H1 (cell line): Measurements from ENCODE around the gene MYO16. TPM values are rescaled to one million over a fixed set of nuclear protein-coding genes. Genes with fewer than 3 reads are reported as not detected.

Experiments
- CTCF ChIA-PET: fragments of 300-600 bp; sonication (Branson Sonifier 250); formaldehyde crosslinking; loops from one replicate; lab custom pipeline; 2021; ENCODE audit not compliant: partially characterized antibody; lab: Charles Lee
- POLR2A ChIA-PET: fragments of 300-600 bp; sonication (Branson Sonifier 250); formaldehyde crosslinking; loops from one replicate; lab custom pipeline; 2021; ENCODE audit warnings: inconsistent platforms; ENCODE audit not compliant: partially characterized antibody; lab: Charles Lee
- DNase-seq, 2 experiments: peaks; one replicate each; pipeline versions ENCODE4 v3.0.0 to v3.0.0-alpha.2; 2010 to 2022; ENCODE audit warnings: low spot score in 2 of 2, low read depth in 1 of 2, mixed read lengths in 1 of 2
- FAIRE-seq: peaks from 2 replicates; lab custom pipeline; 2011; peaks lifted over from hg19 to GRCh38; lab: Jason Lieb, UNC
- H2AFZ ChIP-seq: 2 replicates; pipeline ENCODE4 v1.8.1; 2012; ENCODE audit warnings: low read length, inconsistent platforms
- H2AK5ac ChIP-seq: 2 replicates; pipeline ENCODE4 v1.6.1; 2013; ENCODE audit warnings: low read depth, low read length
- H2BK120ac ChIP-seq: replicated peaks from 2 replicates; pipeline ENCODE3; 2013; ENCODE audit warnings: low read depth, low read length, inconsistent platforms
- H2BK12ac ChIP-seq: 2 replicates; pipeline ENCODE4 v1.6.1; 2013; ENCODE audit warnings: low read depth, low read length
- H2BK15ac ChIP-seq: 2 replicates; pipeline ENCODE4 v1.6.1; 2013; ENCODE audit warnings: low read length
- H2BK20ac ChIP-seq: 2 replicates; pipeline ENCODE4 v1.6.1; 2013; ENCODE audit warnings: low read length
- H2BK5ac ChIP-seq: 2 replicates; pipeline ENCODE4 v1.6.1; 2013; ENCODE audit warnings: low read depth, low read length
- H3K14ac ChIP-seq: 2 replicates; pipeline ENCODE4 v1.6.1; 2013; ENCODE audit warnings: inconsistent platforms; ENCODE audit not compliant: insufficient read length
- H3K18ac ChIP-seq: 2 replicates; pipeline ENCODE4 v1.6.1; 2013; ENCODE audit warnings: low read length; ENCODE audit errors: extremely low read depth
- H3K23ac ChIP-seq: 2 replicates; pipeline ENCODE4 v1.6.1; 2013; ENCODE audit warnings: inconsistent platforms; ENCODE audit not compliant: insufficient read length
- H3K23me2 ChIP-seq: 2 replicates; pipeline ENCODE4 v1.6.1; 2013; ENCODE audit warnings: low read depth, low read length
- H3K27ac ChIP-seq: 2 replicates; pipeline ENCODE4 v1.6.1; 2011; ENCODE audit warnings: low read depth, low read length, inconsistent platforms
- H3K27me3 ChIP-seq, 4 experiments: replicated peaks in 1 of 4; 1 replicate in 1 of 4; 2 replicates in 3 of 4; pipeline versions ENCODE4 v1.6.1 to v1.8.1; 2011 to 2013; ENCODE audit warnings: low read length in 3 of 4, mild to moderate bottlenecking in 3 of 4, inconsistent platforms in 2 of 4, mixed read lengths in 2 of 4, moderate library complexity in 1 of 4; ENCODE audit not compliant: control insufficient read depth in 3 of 4, insufficient read depth in 3 of 4; ENCODE audit errors: extremely low read depth in 1 of 4
- H3K36me3 ChIP-seq, 4 experiments: 2 replicates each; pipeline versions ENCODE4 v1.6.1 to v1.8.1; 2011 to 2013; ENCODE audit warnings: mild to moderate bottlenecking in 4 of 4, low read length in 3 of 4, moderate library complexity in 2 of 4, control low read depth in 1 of 4, inconsistent platforms in 1 of 4; ENCODE audit not compliant: insufficient read depth in 4 of 4, control insufficient read depth in 2 of 4
- H3K4ac ChIP-seq: replicated peaks from 2 replicates; pipeline ENCODE3; 2013; ENCODE audit warnings: low read length, low read depth, mixed read lengths, inconsistent platforms; ENCODE audit not compliant: insufficient read length
- H3K4me1 ChIP-seq, 4 experiments: replicated peaks in 1 of 4; 1 replicate in 1 of 4; 2 replicates in 3 of 4; pipeline versions ENCODE4 v1.6.1 to v1.8.1; 2011 to 2013; ENCODE audit warnings: low read length in 3 of 4, inconsistent platforms in 2 of 4, mixed read lengths in 1 of 4; ENCODE audit not compliant: insufficient read depth in 4 of 4, control insufficient read depth in 3 of 4
- H3K4me2 ChIP-seq, 2 experiments: 2 replicates each; pipeline versions ENCODE4 v1.6.1 to v1.8.1; 2011 to 2013; ENCODE audit warnings: low read depth in 2 of 2, low read length in 2 of 2, control low read depth in 1 of 2, inconsistent platforms in 1 of 2, mild to moderate bottlenecking in 1 of 2; ENCODE audit not compliant: insufficient read depth in 1 of 2
- H3K4me3 ChIP-seq, 4 experiments: fragments of 200-600, 300-600 bp in 1 of 4; sonication (generic), shearing (Covaris generic), sonication (Bioruptor Twin) in 1 of 4; 2 replicates each; pipeline versions ENCODE4 v1.5.1 to v1.8.1; 2011 to 2016; ENCODE audit warnings: low read length in 4 of 4, low read depth in 3 of 4, control low read depth in 2 of 4, inconsistent platforms in 2 of 4, mild to moderate bottlenecking in 2 of 4, mixed read lengths in 1 of 4, moderate library complexity in 1 of 4; ENCODE audit not compliant: insufficient read depth in 2 of 4; ENCODE audit errors: extremely low read depth in 1 of 4
- H3K56ac ChIP-seq: replicated peaks from 2 replicates; pipeline ENCODE3; 2013; ENCODE audit warnings: low read depth, mild to moderate bottlenecking, mixed read lengths, low read length, inconsistent platforms; ENCODE audit not compliant: insufficient read length
- H3K79me1 ChIP-seq: 2 replicates; pipeline ENCODE4 v1.6.1; 2013; ENCODE audit warnings: low read depth, low read length, control low read depth
- H3K79me2 ChIP-seq, 2 experiments: 2 replicates each; pipeline versions ENCODE4 v1.6.1 to v1.8.1; 2012 to 2013; ENCODE audit warnings: low read length in 2 of 2, mild to moderate bottlenecking in 2 of 2, inconsistent platforms in 1 of 2; ENCODE audit not compliant: insufficient read depth in 2 of 2, control insufficient read depth in 1 of 2
- H3K9ac ChIP-seq, 4 experiments: replicated peaks in 1 of 4; 1 replicate in 1 of 4; 2 replicates in 3 of 4; pipeline versions ENCODE4 v1.6.1 to v1.8.1; 2011 to 2013; ENCODE audit warnings: low read depth in 3 of 4, low read length in 3 of 4, control low read depth in 2 of 4, mild to moderate bottlenecking in 2 of 4, moderate library complexity in 2 of 4, inconsistent platforms in 1 of 4; ENCODE audit errors: extremely low read depth in 1 of 4
- H3K9me3 ChIP-seq, 2 experiments: 2 replicates each; pipeline versions ENCODE4 v1.6.1 to v1.8.1; 2012 to 2013; ENCODE audit warnings: mild to moderate bottlenecking in 2 of 2, moderate library complexity in 2 of 2, control low read depth in 1 of 2, inconsistent platforms in 1 of 2, low read depth in 1 of 2, low read length in 1 of 2, mixed read lengths in 1 of 2; ENCODE audit not compliant: insufficient read depth in 2 of 2
- H4K20me1 ChIP-seq, 2 experiments: replicated peaks in 1 of 2; 2 replicates each; pipeline versions ENCODE3 to v1.8.1; 2011 to 2013; ENCODE audit warnings: inconsistent platforms in 2 of 2, low read length in 2 of 2, mild to moderate bottlenecking in 1 of 2; ENCODE audit not compliant: insufficient read depth in 2 of 2, control insufficient read depth in 1 of 2
- H4K5ac ChIP-seq: 2 replicates; pipeline ENCODE4 v1.6.1; 2013; ENCODE audit warnings: low read length, low read depth, mixed read lengths, inconsistent platforms; ENCODE audit not compliant: insufficient read length
- H4K8ac ChIP-seq: 2 replicates; pipeline ENCODE4 v1.8.0; 2013; ENCODE audit warnings: mild to moderate bottlenecking, moderate library complexity, low read length, inconsistent platforms; ENCODE audit not compliant: insufficient read depth; ENCODE audit errors: extremely low read depth
- H4K91ac ChIP-seq: replicated peaks from 2 replicates; pipeline ENCODE3; 2013; ENCODE audit warnings: low read length, mixed read lengths, inconsistent platforms; ENCODE audit not compliant: insufficient read length
- RFX5 ChIP-seq: IDR thresholded peaks from 2 replicates; pipeline ENCODE4 v1.6.1; 2011; ENCODE audit warnings: low read depth, low read length, improper control_type of control experiment, borderline replicate concordance
- RNF2 ChIP-seq: fragments of 200-900, 300-1000 bp; sonication (generic); IDR thresholded peaks from 2 replicates; pipeline ENCODE4 v1.7.1; 2016; ENCODE audit warnings: borderline replicate concordance, low read depth, mild to moderate bottlenecking, antibody characterized with exemption, low read length; ENCODE audit not compliant: poor library complexity, severe bottlenecking; ENCODE audit errors: missing control alignments
- WGBS, 2 experiments: shearing (Covaris generic) in 1 of 2; methylation state at CpG; one replicate each; pipeline versions ENCODE4 v1.1.6 to v1.1.7; 2013 to 2015; ENCODE audit warnings: low lambda C conversion rate in 2 of 2, mixed read lengths in 2 of 2, inconsistent platforms in 1 of 2, low coverage in 1 of 2, missing lambda C conversion rate in 1 of 2; ENCODE audit not compliant: insufficient replicate concordance in 2 of 2, insufficient coverage in 1 of 2, insufficient read length in 1 of 2; ENCODE audit errors: extremely low coverage in 1 of 2, missing lambda C conversion rate in 1 of 2; 5-methylcytosine and 5-hydroxymethylcytosine counted together
- polyA plus RNA-seq, 7 experiments: library from polyadenylated mRNA; depleted of rRNA in 3 of 7; stranded (reverse) in 5 of 7; unstranded in 2 of 7; fragments of >200 nt in 5 of 7; fragments of 200-250 nt in 2 of 7; gene quantifications; 1 replicate in 5 of 7; 2 replicates in 1 of 7; 4 replicates in 1 of 7; pipeline versions ENCODE4 v1.2.1 to v1.2.3, GENCODE V29; 2011 to 2013; ENCODE audit warnings: missing spikeins in 2 of 7, mixed read lengths in 2 of 7
- total RNA-seq: library from RNA; stranded (reverse); fragmentation: NEBNext Ultra II Directional; extraction: Animal tissue kit (Norgen Biotek cat#: 25700); gene quantifications from 2 replicates; pipeline ENCODE4 v1.2.1, GENCODE V29; 2021

Gene MYO16
- total and polyA plus RNA-seq, 2 of the 8 experiments (the other 6 are each of a cell fraction or from before 2014, with no cell fraction given), result 0.02 to 0.22 TPM

DNA sequence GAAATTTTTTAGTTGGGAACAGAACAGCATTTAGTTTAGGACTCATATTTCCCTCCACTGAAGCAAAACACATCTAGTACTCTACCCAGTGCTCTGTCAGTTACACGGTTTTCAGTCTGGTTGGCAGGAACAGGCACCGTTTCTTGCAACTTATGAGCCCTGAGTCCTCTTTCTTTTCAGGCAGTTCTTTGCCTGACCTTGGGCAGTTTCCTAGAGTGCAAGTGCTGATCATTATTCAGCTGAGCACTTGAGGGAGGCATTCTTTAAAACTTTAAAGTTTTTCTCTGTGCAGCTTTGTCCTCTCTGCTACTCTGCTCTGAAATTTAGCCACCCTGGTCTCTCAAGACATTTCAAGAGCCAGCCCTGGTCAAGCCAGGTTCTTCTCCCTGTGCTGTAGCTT lies 96.1 kb downstream of the MYO16 start:
- TF ChIP-seq RFX5 (no peak), RNF2 (no peak)

More for the DNA sequence above, 96.1 kb downstream of the MYO16 start:
- ChIA-PET POLR2A (no interaction called here), CTCF (interaction anchor here (1.8 kb wide), 1 partner anchor 117 kb away, joined by 7 read pairs; no protein-coding TSS in a partner anchor)
- no peak overlapping the region for H4K8ac ChIP-seq
- no peak overlapping the region for H3K4me2 ChIP-seq
- no peak overlapping the region for H4K5ac ChIP-seq
- H3K14ac ChIP-seq, result no peak overlapping the region
- no peaks in the 10 kb centered on the region for H3K79me2 ChIP-seq
- H4K20me1 ChIP-seq, result no peaks in the 10 kb centered on the region
- no peak overlapping the region for H2BK15ac ChIP-seq
- H3K27me3 ChIP-seq, result no peaks in the 10 kb centered on the region
- WGBS, 2 experiments, result 100% methylated on average over 2 of the region's 2 CpGs; no CpG with 5 or more reads in 1 of the 2 experiments
- H2BK5ac ChIP-seq, result no peak overlapping the region
- no peak overlapping the region for H2BK12ac ChIP-seq
- no peaks in the 10 kb centered on the region for H3K4me1 ChIP-seq
- no peak overlapping the region for H3K4me3 ChIP-seq
- FAIRE-seq (no peak), DNase-seq (no peak)
- H2AK5ac ChIP-seq, result no peak overlapping the region
- no peak overlapping the region for H4K91ac ChIP-seq
- no peaks in the 10 kb centered on the region for H3K79me1 ChIP-seq
- H3K36me3 ChIP-seq, result no peaks in the 10 kb centered on the region
- H3K9me3 ChIP-seq, result no peaks in the 10 kb centered on the region
- H2BK120ac ChIP-seq, result no peak overlapping the region
- H3K4ac ChIP-seq, result no peak overlapping the region
- H3K23ac ChIP-seq, result no peak overlapping the region
- no peak overlapping the region for H3K9ac ChIP-seq
- no peak overlapping the region for H2BK20ac ChIP-seq
- 0 out of 2 replicates have a peak overlapping the region, but pooled peaks have one; percentile 2 for H2AFZ ChIP-seq
- H3K27ac ChIP-seq, result no peak overlapping the region
- H3K56ac ChIP-seq, result no peak overlapping the region
- no peak overlapping the region for H3K18ac ChIP-seq
- H3K23me2 ChIP-seq, result no peaks in the 10 kb centered on the region
